DOHH2 (cell line): ENCODE measurements around the gene ACLY.

Source experiments
- H3F3A ChIP-seq: fragments of 200-600 bp; sonication (generic), shearing (Covaris generic); 2 replicates; pipeline ENCODE4 v1.6.0; 2016; ENCODE audit warnings: antibody characterized with exemption, mild to moderate bottlenecking; ENCODE audit not compliant: control insufficient read depth, insufficient read depth
- H3K27ac ChIP-seq: fragments of 200-600 bp; sonication (generic); 2 replicates; pipeline ENCODE4 v1.5.1; 2014; ENCODE audit warnings: low read depth, mild to moderate bottlenecking, low read length, moderate library complexity
- H3K27me3 ChIP-seq: fragments of 200-600 bp; sonication (generic); 2 replicates; pipeline ENCODE4 v1.6.1; 2014; ENCODE audit warnings: mild to moderate bottlenecking, low read length, mixed read lengths; ENCODE audit not compliant: control insufficient read depth
- H3K36me3 ChIP-seq: fragments of 200-600 bp; sonication (generic); 2 replicates; pipeline ENCODE4 v1.6.1; 2014; ENCODE audit warnings: mild to moderate bottlenecking, low read length, moderate library complexity, mixed read lengths; ENCODE audit not compliant: control insufficient read depth
- H3K4me1 ChIP-seq: fragments of 200-600 bp; sonication (generic); 2 replicates; pipeline ENCODE4 v1.6.1; 2014; ENCODE audit warnings: mild to moderate bottlenecking, low read length, mixed read lengths; ENCODE audit not compliant: control insufficient read depth
- H3K4me2 ChIP-seq: fragments of 200-600 bp; sonication (generic); 2 replicates; pipeline ENCODE4 v1.6.0; 2014; ENCODE audit warnings: mild to moderate bottlenecking, low read length, moderate library complexity
- H3K4me3 ChIP-seq: fragments of 200-600 bp; sonication (generic); 2 replicates; pipeline ENCODE4 v1.5.1; 2014; ENCODE audit warnings: mild to moderate bottlenecking, low read length, mixed read lengths
- H3K79me2 ChIP-seq: fragments of 200-600 bp; sonication (generic); 2 replicates; pipeline ENCODE4 v1.6.1; 2014; ENCODE audit warnings: mild to moderate bottlenecking, low read length, mixed read lengths; ENCODE audit not compliant: control insufficient read depth
- H3K9me2 ChIP-seq: fragments of 200-600 bp; sonication (generic); replicated peaks from 2 replicates; pipeline ENCODE4 v1.6.1; 2014; ENCODE audit warnings: mild to moderate bottlenecking, low read length, mixed read lengths; ENCODE audit not compliant: control insufficient read depth
- H3K9me3 ChIP-seq: fragments of 200-600 bp; sonication (generic); 2 replicates; pipeline ENCODE4 v1.6.1; 2014; ENCODE audit warnings: antibody characterized with exemption, low read length, mixed read lengths; ENCODE audit not compliant: control insufficient read depth, insufficient read depth
- H4K20me1 ChIP-seq: fragments of 200-600 bp; sonication (generic); 2 replicates; pipeline ENCODE4 v1.6.0; 2014; ENCODE audit warnings: low read depth, mild to moderate bottlenecking, antibody characterized with exemption, low read length, moderate library complexity; ENCODE audit not compliant: control insufficient read depth, insufficient read depth
- CTCF ChIP-seq: fragments of 200-600 bp; sonication (generic); IDR thresholded peaks from one replicate; pipeline ENCODE4 v1.5.1; 2014; ENCODE audit warnings: antibody characterized with exemption, mild to moderate bottlenecking, low read depth, low read length; ENCODE audit not compliant: poor library complexity, severe bottlenecking
- EZH2phosphoT487 ChIP-seq: fragments of 200-600 bp; sonication (generic); IDR thresholded peaks from 2 replicates; pipeline ENCODE4 v1.6.1; 2017; ENCODE audit warnings: borderline replicate concordance, mild to moderate bottlenecking, antibody characterized with exemption, low read length, moderate library complexity, mixed read lengths

ACLY gene

GRCh38 chr17:41948762-41949460 is 30.2 kb upstream of the ACLY start:
- no peaks in the 10 kb centered on the region for H4K20me1 ChIP-seq
- H3F3A ChIP-seq = no peaks in the 10 kb centered on the region
- no peak overlapping the region for H3K4me2 ChIP-seq
- no peak overlapping the region for H3K4me3 ChIP-seq
- H3K9me2 ChIP-seq = no peaks in the 10 kb centered on the region
- no peaks in the 10 kb centered on the region for H3K9me3 ChIP-seq
- no peak overlapping the region for H3K27ac ChIP-seq
- H3K27me3 ChIP-seq = no peaks in the 10 kb centered on the region
- no peaks in the 10 kb centered on the region for H3K36me3 ChIP-seq
- no peaks in the 10 kb centered on the region for H3K79me2 ChIP-seq
- H3K4me1 ChIP-seq = no peaks in the 10 kb centered on the region
- TF ChIP-seq CTCF (no peak), EZH2phosphoT487 (no peak)

- no peaks in the 10 kb centered on the region for H4K20me1 ChIP-seq
- no peaks in the 10 kb centered on the region for H3K4me1 ChIP-seq
- no peaks in the 10 kb centered on the region for H3K9me3 ChIP-seq
- H3K4me2 ChIP-seq = no peak overlapping the region
- H3K36me3 ChIP-seq = no peaks in the 10 kb centered on the region
- H3K27ac ChIP-seq = no peak overlapping the region
- H3K79me2 ChIP-seq = no peaks in the 10 kb centered on the region
- no peaks in the 10 kb centered on the region for H3K27me3 ChIP-seq
- no peaks in the 10 kb centered on the region for H3F3A ChIP-seq
- no peaks in the 10 kb centered on the region for H3K9me2 ChIP-seq
- H3K4me3 ChIP-seq = no peak overlapping the region
- TF ChIP-seq EZH2phosphoT487 = no peak
- no peak for TF ChIP-seq CTCF
Measured at GRCh38 chr17:41944943-41945342, 26.2 kb upstream of the ACLY start.

GRCh38 chr17:41943492-41943891 is 24.7 kb upstream of the ACLY start:
- Histone ChIP-seq H3K9me3 (no peaks in the 10 kb centered on the region), H3K36me3 (no peaks in the 10 kb centered on the region), H3K4me3 (no peak overlapping the region), H3K27ac (no peak overlapping the region), H3K27me3 (no peaks in the 10 kb centered on the region), H3F3A (no peaks in the 10 kb centered on the region), H3K9me2 (no peaks in the 10 kb centered on the region), H3K79me2 (no peaks in the 10 kb centered on the region), H4K20me1 (no peaks in the 10 kb centered on the region), H3K4me2 (no peak overlapping the region), H3K4me1 (no peaks in the 10 kb centered on the region)
- TF ChIP-seq EZH2phosphoT487 (no peak), CTCF (no peak)
